GM21367 (cell line): ENCODE data around the gene TRAPPC8.
A peak's percentile ranks its signal among the peaks of the same experiment; 100 is the strongest.
"Not testable (repeated sequence)": the region's sequence is repeated elsewhere in the genome, so short reads cannot be mapped to it uniquely, and the experiment has no call there.

Experiments
- ATAC-seq: cut with Tn5 transposase; IDR thresholded peaks from one replicate; pipeline ENCODE4 v1.9.1; 2021; ENCODE audit not compliant: unreplicated experiment

Gene TRAPPC8

DNA sequence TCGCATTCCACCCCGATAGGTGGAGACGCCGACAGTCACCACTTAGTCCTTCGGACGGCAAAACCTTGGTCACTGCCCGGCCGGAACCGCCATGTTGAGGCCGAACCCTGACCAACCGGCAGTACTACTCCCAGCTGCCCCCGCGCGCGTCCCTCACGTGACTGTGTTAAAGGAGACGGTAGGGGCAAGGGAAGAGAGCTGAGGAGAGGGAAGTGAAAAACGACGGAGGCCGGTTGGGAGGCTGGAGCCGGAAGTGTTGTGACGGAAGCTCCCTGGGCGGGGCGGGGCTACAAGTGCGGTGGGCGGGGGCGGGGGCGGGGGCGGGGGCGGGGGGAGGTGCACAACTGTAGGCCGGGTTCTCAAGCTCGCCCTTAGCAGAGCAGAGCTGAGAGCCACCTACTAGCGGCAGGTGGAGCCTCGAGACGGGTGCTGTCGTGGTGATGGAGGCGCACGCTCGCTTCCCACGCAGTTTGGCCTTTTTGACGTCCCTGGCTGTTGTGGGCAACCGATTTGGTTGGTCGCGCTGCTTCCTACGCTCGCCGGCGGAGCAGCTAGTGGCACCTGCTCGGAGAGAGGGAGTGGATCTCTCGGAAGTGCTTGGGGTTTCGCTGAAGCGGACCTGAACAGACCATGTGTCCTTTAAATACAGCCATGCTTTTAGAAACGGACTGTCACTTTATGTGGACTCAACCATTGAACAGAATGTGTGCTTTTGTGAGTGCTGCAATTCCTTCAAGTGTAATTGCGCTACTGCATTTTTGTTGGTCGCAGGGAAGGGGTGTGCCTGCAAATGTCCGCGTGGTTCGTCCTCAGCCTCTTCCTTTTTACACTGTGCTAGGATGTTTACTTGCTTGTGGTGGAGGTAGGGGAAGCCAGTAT lies at the start of gene TRAPPC8:
Gene TRAPPC8 (minus strand): TSS at position 130 of the 879 bp plus-strand sequence. CDS start 364 bp downstream, outside the sequence.
- ATAC-seq: peak; percentile 84

GRCh38 chr18:31990823-31991222 lies 47.9 kb upstream of the TRAPPC8 start:
- peak; percentile 99 for ATAC-seq

- ATAC-seq: no peak
Observed at GRCh38 chr18:31983976-31984375, 41.0 kb upstream of the TRAPPC8 start.

GRCh38 chr18:31983020-31983419 lies 40.1 kb upstream of the TRAPPC8 start:
- no peak for ATAC-seq

- no peak for ATAC-seq
Observed at GRCh38 chr18:31980863-31981262, 37.9 kb upstream of the TRAPPC8 start.

- ATAC-seq: no peak
Observed at GRCh38 chr18:31979714-31980113, 36.8 kb upstream of the TRAPPC8 start.

DNA sequence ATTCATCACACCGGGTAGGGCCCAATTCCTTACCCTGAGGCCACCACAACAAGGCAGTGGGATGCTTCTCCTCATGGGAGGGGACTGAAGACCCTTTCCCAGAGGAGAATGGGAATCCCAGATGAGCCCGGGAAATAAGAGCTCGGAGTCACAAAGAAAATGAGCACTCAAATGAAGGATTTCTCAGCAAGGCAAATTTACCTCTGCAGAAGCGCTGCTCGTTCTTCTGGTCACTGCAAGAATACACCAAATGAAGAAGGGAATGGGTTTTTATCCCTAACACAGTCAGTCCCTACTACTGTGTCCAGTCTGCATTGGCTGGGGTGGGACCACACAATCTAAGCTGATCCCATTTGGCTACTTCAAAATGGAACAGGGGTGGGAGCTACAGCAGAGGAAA lies 35.7 kb upstream of the TRAPPC8 start:
- no peak for ATAC-seq

GRCh38 chr18:31977270-31977872 lies 34.4 kb upstream of the TRAPPC8 start:
- no peak for ATAC-seq

DNA sequence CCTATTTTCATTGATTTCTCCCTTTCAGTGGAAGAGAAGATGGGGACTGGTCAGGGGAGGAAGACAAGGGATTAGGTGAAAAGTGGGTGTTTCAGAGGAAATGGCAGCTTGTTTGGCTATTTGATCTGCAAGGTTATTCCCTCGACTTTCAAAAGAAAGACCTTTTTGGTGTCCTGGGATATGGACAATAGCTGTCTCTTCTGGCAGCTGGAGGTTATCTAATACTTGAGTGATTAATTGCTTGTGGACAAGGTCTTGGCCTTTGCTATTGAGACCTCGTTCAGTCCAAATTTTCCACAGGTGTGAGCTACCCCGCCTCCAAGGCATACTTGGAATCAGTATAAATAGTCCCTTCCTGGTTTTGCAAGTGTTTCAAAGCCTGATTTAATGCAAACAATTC lies 33.3 kb upstream of the TRAPPC8 start:
- no peak for ATAC-seq

GRCh38 chr18:31973929-31974546 lies 31.1 kb upstream of the TRAPPC8 start:
- no peak for ATAC-seq

DNA sequence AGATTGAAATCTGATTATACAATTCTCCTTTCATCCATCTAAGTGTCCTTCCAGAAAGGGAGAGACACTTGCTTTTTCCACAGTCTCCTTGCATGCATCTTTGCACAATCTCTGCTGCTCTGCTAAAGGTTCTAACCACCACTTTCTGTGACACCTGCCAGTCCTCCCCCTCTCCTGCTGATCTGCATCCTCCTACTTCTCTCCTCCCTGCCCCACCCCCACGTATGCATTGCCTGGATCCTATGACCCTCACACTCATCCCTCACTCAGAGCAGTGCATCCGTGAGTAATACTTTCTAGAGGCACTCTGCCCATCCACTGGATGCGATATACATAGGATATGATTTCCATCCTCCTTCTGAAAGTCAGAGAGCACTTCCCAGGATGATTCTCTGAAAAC lies 27.7 kb upstream of the TRAPPC8 start:
- ATAC-seq: no peak

- ATAC-seq: no peak
Observed at GRCh38 chr18:31965316-31965970, 22.5 kb upstream of the TRAPPC8 start.

DNA sequence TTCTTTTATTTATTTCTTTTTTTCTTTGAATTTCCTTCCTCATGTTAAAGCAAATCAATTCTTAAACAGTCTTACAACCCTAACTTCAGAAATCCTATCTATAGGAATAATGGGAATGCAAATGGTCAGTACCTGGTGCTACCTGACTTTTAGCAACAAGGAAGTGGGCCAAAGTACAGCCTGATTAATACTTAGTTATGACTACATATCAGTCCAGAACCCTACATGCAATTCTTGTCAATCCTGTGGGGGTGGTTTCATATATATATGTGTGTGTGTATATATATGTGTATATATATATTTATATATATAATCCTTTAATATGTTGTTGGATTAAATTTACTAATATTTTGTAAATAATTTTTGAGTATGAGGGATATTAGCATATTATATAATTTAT lies 14.8 kb upstream of the TRAPPC8 start:
- ATAC-seq: no peak

GRCh38 chr18:31954349-31954748 lies 11.4 kb upstream of the TRAPPC8 start:
- ATAC-seq: no peak

GRCh38 chr18:31953699-31954098 lies 10.8 kb upstream of the TRAPPC8 start:
- not testable (repeated sequence) for ATAC-seq

GRCh38 chr18:31952223-31952622 lies 9.3 kb upstream of the TRAPPC8 start:
- ATAC-seq: no peak

DNA sequence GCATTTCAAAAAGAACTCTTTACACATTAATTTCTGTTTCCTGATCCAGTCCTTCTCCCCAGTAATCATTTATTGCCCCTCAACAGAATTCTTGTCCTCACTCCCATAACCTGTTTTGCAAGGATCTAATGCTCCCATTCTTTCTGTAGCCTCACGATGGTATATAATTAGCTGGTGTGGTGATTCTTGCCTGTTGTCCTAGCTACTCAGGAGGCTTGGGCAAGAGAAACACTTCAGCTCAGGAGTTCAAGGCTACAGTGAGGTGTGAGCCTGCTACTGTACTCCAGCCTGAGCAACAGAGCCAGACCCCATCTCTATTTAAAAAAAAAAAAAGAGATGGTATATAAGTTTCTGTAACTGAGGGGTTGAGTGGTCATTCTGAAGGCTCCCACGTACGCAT lies 7.7 kb upstream of the TRAPPC8 start:
- no peak for ATAC-seq

DNA sequence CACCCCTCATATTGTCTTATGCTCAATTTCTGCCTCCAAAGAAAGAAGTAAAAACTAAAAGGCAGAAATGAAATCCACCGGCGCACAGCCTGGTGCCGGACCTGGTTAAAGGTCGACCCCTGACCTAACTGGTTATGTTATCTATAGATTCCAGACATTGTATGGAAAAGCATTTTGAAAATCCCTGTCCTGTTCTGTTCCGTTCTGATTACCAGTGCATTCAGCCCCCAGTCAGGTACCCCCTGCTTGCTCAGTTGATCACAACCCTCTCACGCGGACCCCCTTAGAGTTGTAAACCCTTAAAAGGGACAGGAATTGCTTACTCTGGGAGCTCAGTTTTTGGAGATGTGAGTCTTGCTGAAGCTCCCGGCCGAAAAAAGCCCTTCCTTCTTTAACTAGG lies 5.4 kb upstream of the TRAPPC8 start:
- not testable (repeated sequence) for ATAC-seq

DNA sequence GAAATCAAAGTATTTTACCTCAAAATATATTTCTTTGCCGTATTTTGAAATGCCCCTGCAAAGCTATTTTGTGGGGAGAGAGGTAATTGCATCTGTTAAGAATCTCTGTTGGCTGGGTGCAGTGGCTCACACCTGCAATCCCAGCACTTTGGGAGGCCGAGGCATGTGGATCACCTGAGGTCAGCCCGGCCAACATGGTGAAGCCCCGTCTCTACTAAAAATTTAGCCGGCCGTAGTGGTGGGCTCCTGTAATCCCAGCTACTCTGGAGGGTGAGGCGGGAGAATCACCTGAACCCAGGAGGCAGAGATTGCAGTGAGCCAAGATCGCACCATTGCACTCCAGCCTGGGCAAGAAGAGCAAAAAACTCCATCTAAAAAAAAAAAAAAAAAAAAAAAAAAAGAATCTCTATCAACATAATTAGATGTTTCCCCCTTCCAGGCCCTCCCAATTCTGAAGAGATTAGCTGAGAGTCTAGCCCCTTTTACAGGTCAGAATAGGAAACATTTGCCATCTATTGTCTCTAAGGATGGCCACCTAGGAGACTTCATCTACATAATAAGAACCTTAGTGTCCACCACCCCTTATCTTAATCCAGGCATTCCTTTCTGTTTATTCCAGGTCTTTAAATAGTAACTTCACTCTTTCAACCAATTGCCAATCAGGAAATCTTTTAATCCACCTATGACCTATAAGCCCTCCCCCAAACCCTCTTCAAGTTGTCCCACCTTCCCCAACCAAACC lies 3.5 kb upstream of the TRAPPC8 start:
- ATAC-seq: no peak

- no peak for ATAC-seq
Observed at GRCh38 chr18:31943878-31944816, 1.2 kb upstream of the TRAPPC8 start.
